ENCODE data around the gene UBE2F.
A peak's percentile ranks its signal among the peaks of the same experiment; 100 is the strongest.
"Not testable (repeated sequence)": the region's sequence is repeated elsewhere in the genome, so short reads cannot be mapped to it uniquely, and the experiment has no call there.

UBE2F gene

DNA sequence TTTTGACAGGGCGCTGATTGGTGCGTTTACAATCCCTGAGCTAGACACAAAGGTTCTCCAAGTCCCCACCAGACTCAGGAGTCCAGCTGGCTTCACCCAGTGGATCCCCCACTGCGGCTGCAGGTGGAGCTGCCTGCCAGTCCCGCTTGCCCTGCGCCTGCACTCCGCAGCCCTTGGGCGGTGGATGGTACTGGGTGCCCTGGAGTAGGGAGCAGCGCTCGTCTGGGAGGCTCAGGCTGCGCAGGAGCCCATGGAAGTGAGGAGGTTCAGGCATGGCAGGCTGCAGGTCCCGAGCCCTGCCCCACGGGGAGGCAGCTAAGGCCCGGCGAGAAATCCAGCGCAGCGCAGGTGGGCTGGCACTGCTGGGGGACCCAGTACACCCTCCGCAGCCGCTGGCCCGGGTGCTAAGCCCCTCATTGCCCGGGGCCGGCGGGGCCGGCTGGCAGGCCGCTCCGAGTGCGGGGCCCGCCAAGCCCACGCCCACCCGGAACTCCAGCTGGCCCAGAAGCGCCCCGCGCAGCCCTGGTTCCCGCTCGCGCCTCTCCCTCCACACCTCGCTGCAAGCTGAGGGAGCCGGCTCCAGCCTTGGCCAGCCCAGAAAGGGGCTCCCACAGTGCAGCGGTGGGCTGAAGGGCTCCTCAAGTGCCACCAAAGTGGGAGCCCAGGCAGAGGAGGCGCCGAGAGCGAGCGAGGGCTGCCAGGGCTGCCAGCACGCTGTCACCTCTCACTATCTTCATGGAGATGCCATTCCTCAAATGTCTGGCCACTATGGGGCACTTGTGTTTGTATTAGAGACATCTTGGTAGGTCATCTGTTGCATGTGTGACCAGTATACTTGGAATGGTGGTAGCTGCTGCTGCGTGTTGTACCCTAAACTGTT lies 91.1 kb downstream of the UBE2F start:
- H3K4me3 ChIP-seq (ENCODE audit: low read length); H3K36me3 ChIP-seq (ENCODE audit: control insufficient read depth, insufficient read depth, low read length, severe bottlenecking); H3K9me3 ChIP-seq (ENCODE audit: control insufficient read depth, low read length); DNase-seq (ENCODE audit: low read depth); H3K27me3 ChIP-seq (replicated peaks; ENCODE audit: control insufficient read depth, insufficient read depth, low read length); H3K9ac ChIP-seq (ENCODE audit: low read length): not testable (repeated sequence)
- H3K4me1 ChIP-seq (ENCODE audit: control insufficient read depth, insufficient read depth, low read length), result peaks cover 19% of the 10 kb centered on the region

DNA sequence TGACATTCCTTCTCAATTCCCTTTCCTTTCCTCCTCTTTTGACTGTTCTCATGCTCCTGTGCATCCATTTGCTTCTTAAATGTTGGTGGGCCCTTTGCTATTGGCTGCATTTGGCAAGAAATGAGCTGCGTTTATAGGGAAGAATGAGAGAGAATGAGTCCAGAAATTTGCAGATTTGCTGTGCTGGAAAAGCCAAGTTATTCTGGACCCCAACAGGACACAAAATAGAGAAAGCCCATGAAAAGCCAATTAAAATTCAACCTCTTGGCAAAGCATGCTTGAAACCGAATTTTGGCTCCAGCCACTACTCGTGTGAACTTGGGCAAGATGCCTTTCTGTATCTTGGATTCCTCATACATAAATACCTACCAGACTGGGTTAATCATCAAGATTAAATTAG lies 92.7 kb downstream of the UBE2F start:
- H3K9ac ChIP-seq (ENCODE audit: low read length), result no peak overlapping the region
- no peaks in the 10 kb centered on the region for H3K27me3 ChIP-seq (replicated peaks; ENCODE audit: control insufficient read depth, insufficient read depth, low read length)
- no peaks in the 10 kb centered on the region for H3K9me3 ChIP-seq (ENCODE audit: control insufficient read depth, low read length)
- H3K36me3 ChIP-seq (ENCODE audit: control insufficient read depth, insufficient read depth, low read length, severe bottlenecking), result peaks cover 3% of the 10 kb centered on the region
- peaks cover 15% of the 10 kb centered on the region for H3K4me1 ChIP-seq (ENCODE audit: control insufficient read depth, insufficient read depth, low read length)
- DNase-seq (ENCODE audit: low read depth), result no peak
- peak overlapping the region; percentile 99 for H3K4me3 ChIP-seq (ENCODE audit: low read length)

DNA sequence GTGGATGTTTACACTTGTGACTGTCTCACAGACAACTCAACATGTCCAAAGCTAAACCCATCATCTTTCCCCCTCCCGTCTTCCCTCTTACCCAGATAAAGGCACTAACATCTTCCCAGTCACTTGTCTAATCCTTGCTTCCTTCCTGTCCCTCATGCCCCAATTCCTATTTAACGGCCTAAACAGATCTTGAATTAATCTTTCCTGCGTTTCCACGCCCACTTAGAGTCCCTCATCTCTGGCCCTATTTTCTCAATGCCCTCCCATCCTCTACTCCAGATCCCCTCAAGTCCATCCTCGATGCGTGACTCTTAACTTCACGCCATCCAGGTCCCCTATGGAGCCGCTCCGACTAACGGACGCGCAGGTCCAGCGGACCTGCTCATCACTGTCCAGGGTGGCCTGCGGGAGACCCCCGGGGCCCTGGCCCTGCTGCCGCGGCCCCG lies 93.3 kb downstream of the UBE2F start:
- Histone ChIP-seq H3K4me3 (ENCODE audit: low read length) (peak overlapping the region; percentile 99), H3K4me1 (ENCODE audit: control insufficient read depth, insufficient read depth, low read length) (peaks cover 15% of the 10 kb centered on the region), H3K9me3 (ENCODE audit: control insufficient read depth, low read length) (no peaks in the 10 kb centered on the region), H3K27me3 (replicated peaks; ENCODE audit: control insufficient read depth, insufficient read depth, low read length) (no peaks in the 10 kb centered on the region), H3K9ac (ENCODE audit: low read length) (peak overlapping the region; percentile 98), H3K36me3 (ENCODE audit: control insufficient read depth, insufficient read depth, low read length, severe bottlenecking) (peaks cover 7% of the 10 kb centered on the region)
- no peak for DNase-seq (ENCODE audit: low read depth)

DNA sequence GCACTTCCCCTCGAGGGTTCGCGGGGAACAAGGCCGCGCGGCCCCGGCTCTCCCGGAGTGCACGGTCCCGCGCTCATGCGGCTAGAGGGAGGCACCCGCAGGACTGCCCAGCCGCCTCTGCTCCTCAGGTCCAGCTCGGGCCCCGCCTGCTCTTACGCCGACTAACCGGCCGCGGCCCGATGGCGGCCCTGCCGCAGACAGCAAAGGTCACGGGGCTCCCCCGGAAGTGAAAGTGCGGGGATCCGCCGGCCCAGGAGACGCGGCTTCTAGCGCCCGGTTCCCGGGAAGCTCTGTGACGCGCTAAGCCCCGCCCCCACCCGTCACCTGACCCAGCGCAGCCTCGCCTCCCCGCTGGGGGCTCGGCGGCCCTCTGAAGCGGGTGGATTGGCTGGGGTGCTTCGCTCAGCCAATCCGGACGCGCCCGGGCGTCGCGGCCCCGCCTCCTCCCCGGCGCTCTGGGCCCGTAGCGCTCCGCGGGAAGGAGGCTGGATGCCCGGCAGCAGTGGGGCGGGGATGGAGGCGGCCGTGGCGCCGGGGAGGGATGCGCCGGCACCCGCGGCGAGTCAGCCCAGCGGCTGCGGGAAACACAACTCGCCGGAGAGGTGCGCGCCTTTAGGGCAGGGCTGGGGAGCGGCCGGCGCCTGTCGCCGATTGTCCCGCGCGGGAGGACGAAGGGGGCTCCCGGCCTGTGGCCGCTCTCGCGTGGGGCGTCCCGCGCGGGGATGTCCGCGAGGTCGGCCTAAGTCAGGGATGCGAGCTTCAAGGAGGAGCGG lies 93.9 kb downstream of the UBE2F start, which contains the start of gene SCLY:
Gene SCLY, plus strand, starts transcription at position 460 of the 773 bp plus-strand sequence. Its CDS starts 54 bp downstream, at position 514.
- H3K9me3 ChIP-seq (ENCODE audit: control insufficient read depth, low read length), result no peaks in the 10 kb centered on the region
- peaks cover 15% of the 10 kb centered on the region for H3K4me1 ChIP-seq (ENCODE audit: control insufficient read depth, insufficient read depth, low read length)
- H3K36me3 ChIP-seq (ENCODE audit: control insufficient read depth, insufficient read depth, low read length, severe bottlenecking), result peaks cover 8% of the 10 kb centered on the region
- H3K4me3 ChIP-seq (ENCODE audit: low read length), result peak within 1 kb of the TSS; percentile 99
- peak; percentile 99 for DNase-seq (ENCODE audit: low read depth)
- H3K27me3 ChIP-seq (replicated peaks; ENCODE audit: control insufficient read depth, insufficient read depth, low read length), result no peaks in the 10 kb centered on the region
- peak within 1 kb of the TSS; percentile 98 for H3K9ac ChIP-seq (ENCODE audit: low read length)

DNA sequence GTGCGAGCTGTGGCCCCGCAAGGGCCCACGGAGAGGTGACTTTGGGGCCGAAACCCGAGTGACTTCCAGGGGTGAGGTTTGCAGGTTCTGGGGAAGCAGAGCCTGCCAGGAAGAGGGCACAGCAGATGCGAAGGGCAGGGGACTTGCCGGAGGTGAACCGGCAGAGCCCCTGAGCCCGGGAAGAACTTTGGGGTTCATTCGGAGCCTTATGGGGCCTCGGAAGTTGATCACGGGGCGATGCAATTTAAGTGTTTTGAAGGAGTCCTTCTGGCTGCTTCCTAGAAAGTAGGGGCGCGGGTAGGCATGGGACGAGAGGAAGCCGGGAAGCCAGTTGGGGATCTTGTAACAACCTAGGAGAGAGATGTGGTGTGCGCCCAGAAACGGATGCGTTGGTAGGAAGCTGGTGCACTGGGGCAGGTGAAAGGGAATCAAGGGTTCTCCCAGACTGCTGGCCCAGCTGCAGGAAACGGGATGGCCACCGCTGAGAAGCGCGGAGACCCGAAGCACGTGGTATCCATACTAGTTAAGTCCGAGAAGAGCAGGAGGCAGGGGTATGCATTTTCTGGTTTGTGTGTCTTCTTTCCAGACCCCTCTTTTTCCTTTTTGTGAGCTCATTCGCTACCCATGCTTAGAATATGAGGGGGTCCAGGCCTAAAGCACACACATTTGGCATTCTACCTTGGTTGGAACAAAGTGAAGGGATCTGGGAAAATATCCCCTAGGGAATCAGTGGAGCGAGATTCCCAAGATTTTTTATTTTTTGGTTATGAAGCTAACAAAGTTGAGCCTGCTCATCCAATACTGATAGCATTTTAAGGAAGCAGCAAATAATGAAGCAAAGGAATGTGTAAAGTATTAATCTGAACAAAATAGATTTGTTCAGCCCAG lies 94.7 kb downstream of the UBE2F start:
- peak; percentile 52 for DNase-seq (ENCODE audit: low read depth)
- H3K9me3 ChIP-seq (ENCODE audit: control insufficient read depth, low read length), result no peaks in the 10 kb centered on the region
- H3K4me1 ChIP-seq (ENCODE audit: control insufficient read depth, insufficient read depth, low read length), result peaks cover 15% of the 10 kb centered on the region
- peak overlapping the region; percentile 90 for H3K9ac ChIP-seq (ENCODE audit: low read length)
- no peaks in the 10 kb centered on the region for H3K27me3 ChIP-seq (replicated peaks; ENCODE audit: control insufficient read depth, insufficient read depth, low read length)
- peaks cover 15% of the 10 kb centered on the region for H3K36me3 ChIP-seq (ENCODE audit: control insufficient read depth, insufficient read depth, low read length, severe bottlenecking)
- peak overlapping the region; percentile 99 for H3K4me3 ChIP-seq (ENCODE audit: low read length)

DNA sequence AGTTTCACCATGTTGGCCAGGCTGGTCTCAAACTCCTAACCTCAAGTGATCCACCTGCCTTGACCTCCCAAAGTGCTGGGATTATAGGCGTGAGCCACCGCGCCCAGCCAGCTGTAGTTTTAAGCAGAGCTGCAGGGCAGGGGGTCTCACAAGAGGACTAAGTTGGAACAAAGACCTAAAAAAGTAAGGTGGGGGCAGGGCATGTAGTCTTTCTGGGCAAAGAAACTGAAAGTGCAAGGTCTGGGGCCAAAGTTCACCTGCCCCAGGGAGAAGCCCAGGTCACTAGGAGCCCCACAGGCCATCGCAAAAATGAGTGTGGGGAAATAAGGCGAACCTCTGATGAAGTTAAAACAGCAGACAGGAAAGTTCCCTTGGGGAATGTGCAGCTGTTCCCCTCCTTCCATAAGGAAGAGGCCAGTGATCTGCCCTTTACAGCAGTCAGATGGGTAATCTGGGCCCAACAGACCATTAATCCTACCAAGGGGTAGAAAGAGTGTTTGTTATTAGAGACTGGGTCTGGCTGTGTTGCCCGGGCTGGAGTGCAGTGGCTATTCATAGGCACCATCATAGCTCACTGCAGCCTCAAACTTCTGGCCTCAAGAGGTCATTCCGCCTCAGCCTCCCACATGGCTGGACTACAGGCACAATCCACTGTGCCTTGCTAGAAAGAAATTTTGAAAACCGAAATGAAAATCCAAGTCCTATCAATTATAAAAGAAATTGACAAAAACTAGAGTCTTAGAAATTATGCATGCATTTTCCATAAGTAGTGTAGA lies 96.8 kb downstream of the UBE2F start:
- no peak for DNase-seq (ENCODE audit: low read depth)
- H3K36me3 ChIP-seq (ENCODE audit: control insufficient read depth, insufficient read depth, low read length, severe bottlenecking), result peaks cover 21% of the 10 kb centered on the region
- no peaks in the 10 kb centered on the region for H3K9me3 ChIP-seq (ENCODE audit: control insufficient read depth, low read length)
- no peak overlapping the region for H3K9ac ChIP-seq (ENCODE audit: low read length)
- H3K4me3 ChIP-seq (ENCODE audit: low read length), result no peak overlapping the region
- peaks cover 19% of the 10 kb centered on the region for H3K4me1 ChIP-seq (ENCODE audit: control insufficient read depth, insufficient read depth, low read length)
- H3K27me3 ChIP-seq (replicated peaks; ENCODE audit: control insufficient read depth, insufficient read depth, low read length), result no peaks in the 10 kb centered on the region

DNA sequence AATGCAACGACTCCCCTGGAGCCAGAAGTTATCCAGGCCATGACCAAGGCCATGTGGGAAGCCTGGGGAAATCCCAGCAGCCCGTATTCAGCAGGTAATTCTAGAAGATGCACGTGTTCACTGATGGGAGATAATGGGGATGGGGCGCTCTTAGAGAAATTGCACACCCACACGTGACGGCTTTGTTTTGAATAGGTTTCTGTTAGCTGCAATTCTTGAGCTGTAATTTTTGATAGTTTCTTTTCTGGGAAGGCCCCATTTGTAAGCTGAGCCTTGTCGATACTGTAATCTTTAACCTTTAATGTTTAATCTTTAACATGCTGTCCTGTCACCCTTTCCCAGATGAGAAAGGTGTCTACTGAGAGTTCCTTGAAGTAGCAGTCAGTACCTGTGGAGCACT lies 97.6 kb downstream of the UBE2F start:
- Histone ChIP-seq H3K27me3 (replicated peaks; ENCODE audit: control insufficient read depth, insufficient read depth, low read length) (no peaks in the 10 kb centered on the region), H3K36me3 (ENCODE audit: control insufficient read depth, insufficient read depth, low read length, severe bottlenecking) (peaks cover 25% of the 10 kb centered on the region), H3K9me3 (ENCODE audit: control insufficient read depth, low read length) (no peaks in the 10 kb centered on the region), H3K9ac (ENCODE audit: low read length) (no peak overlapping the region), H3K4me1 (ENCODE audit: control insufficient read depth, insufficient read depth, low read length) (peaks cover 20% of the 10 kb centered on the region), H3K4me3 (ENCODE audit: low read length) (no peak overlapping the region)
- no peak for DNase-seq (ENCODE audit: low read depth)

DNA sequence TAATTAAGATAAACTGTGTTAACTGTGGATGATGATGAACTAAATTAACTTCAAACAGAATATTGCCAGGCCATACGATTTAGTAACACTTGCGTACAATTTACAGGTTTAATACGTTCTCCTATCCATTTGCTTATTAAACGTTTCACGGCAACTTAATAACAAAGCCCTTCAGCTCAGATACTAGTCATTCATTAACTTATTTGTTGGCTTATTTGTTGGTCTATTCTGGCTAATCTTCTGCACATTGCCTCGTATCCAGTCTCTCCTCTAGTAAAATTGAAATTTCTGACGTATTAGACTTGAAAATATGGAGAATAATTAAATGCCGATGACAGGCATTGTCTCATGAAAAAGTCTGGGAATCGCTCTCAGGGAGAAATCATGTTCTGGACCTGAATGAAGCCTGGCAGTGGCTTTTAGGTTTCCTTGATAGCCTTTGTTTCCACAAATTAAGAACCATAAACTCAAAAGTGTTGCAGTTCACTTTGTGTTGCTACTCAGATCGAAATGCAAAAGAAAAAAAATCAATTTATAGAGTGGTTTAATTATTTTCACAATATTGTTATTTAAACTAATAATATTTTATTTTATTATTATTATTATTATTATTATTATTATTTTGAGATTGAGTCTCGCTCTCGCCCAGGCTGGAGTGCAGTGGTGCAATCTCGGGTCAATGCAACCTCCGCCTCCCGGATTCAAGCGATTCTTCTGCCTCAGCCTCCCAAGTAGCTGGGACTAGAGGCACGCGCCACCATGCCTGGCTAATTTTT lies 98.4 kb downstream of the UBE2F start:
- Histone ChIP-seq H3K4me3 (ENCODE audit: low read length) (no peak overlapping the region), H3K4me1 (ENCODE audit: control insufficient read depth, insufficient read depth, low read length) (peaks cover 13% of the 10 kb centered on the region), H3K9me3 (ENCODE audit: control insufficient read depth, low read length) (no peaks in the 10 kb centered on the region), H3K36me3 (ENCODE audit: control insufficient read depth, insufficient read depth, low read length, severe bottlenecking) (peaks cover 32% of the 10 kb centered on the region), H3K27me3 (replicated peaks; ENCODE audit: control insufficient read depth, insufficient read depth, low read length) (no peaks in the 10 kb centered on the region), H3K9ac (ENCODE audit: low read length) (no peak overlapping the region)
- DNase-seq (ENCODE audit: low read depth), result no peak

DNA sequence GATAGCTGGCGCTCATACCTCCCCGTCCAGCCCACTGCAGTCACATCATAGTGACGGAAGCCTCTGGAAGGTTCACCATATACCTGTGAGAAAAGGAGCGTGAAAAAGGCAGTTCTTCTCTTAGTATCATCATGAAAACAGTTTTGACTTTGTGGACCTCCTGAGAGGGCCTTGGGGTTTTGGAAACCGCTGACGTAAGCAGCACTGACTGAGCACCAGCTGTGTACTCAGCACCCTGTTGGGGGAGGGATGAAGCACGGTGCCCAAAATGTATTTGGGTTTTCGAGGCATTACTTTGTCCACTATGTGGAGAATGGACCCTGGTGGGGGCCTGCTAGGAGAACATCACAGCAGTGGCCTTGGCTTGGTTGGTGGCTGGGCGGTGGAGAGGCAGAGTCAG lies 99.4 kb downstream of the UBE2F start:
- Histone ChIP-seq H3K9ac (ENCODE audit: low read length) (no peak overlapping the region), H3K27me3 (replicated peaks; ENCODE audit: control insufficient read depth, insufficient read depth, low read length) (no peaks in the 10 kb centered on the region), H3K4me3 (ENCODE audit: low read length) (no peak overlapping the region), H3K36me3 (ENCODE audit: control insufficient read depth, insufficient read depth, low read length, severe bottlenecking) (peaks cover 32% of the 10 kb centered on the region), H3K4me1 (ENCODE audit: control insufficient read depth, insufficient read depth, low read length) (peaks cover 12% of the 10 kb centered on the region), H3K9me3 (ENCODE audit: control insufficient read depth, low read length) (no peaks in the 10 kb centered on the region)
- no peak for DNase-seq (ENCODE audit: low read depth)

DNA sequence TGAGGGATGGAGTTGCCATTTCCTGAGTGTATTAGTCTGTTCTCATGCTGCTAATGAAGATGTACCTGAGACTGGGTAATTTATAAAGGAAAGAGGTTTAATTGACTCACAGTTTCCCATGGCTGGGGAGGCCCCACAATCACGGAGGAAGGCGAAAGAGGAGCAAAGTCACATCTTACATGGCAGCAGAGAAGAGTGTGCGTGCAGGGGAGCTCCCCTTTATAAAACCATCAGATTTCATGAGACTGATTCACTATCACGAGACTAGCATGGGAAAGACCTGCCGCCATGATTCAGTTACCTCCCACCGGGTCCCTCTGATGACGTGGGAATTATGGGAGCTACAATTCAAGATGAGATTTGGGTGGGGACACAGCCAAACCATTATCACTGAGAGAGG lies 99.9 kb downstream of the UBE2F start:
- peaks cover 35% of the 10 kb centered on the region for H3K36me3 ChIP-seq (ENCODE audit: control insufficient read depth, insufficient read depth, low read length, severe bottlenecking)
- not testable (repeated sequence) for H3K27me3 ChIP-seq (replicated peaks; ENCODE audit: control insufficient read depth, insufficient read depth, low read length); DNase-seq (ENCODE audit: low read depth); H3K9ac ChIP-seq (ENCODE audit: low read length); H3K9me3 ChIP-seq (ENCODE audit: control insufficient read depth, low read length); H3K4me3 ChIP-seq (ENCODE audit: low read length)
- H3K4me1 ChIP-seq (ENCODE audit: control insufficient read depth, insufficient read depth, low read length), result peaks cover 10% of the 10 kb centered on the region
